Stomach (tissue), 4 donors: ENCODE measurements around the gene CAPN10.
"Not testable (repeated sequence)": the region's sequence is repeated elsewhere in the genome, so short reads cannot be mapped to it uniquely, and the experiment has no call there.

Source experiments
- CTCF ChIP-seq, 7 experiments: fragments of 450-650 bp in 4 of 7; fragments of 200-600 bp in 3 of 7; sonication (generic) in 3 of 7; IDR thresholded peaks; one replicate each; pipeline ENCODE4 v1.5.1; 2016 to 2019; ENCODE audit warnings: antibody characterized with exemption in 7 of 7, control low read depth in 2 of 7, mild to moderate bottlenecking in 1 of 7
- EP300 ChIP-seq: sonication (generic); formaldehyde crosslinking; IDR thresholded peaks from one replicate; pipeline ENCODE4 v1.6.1; 2017; ENCODE audit warnings: antibody characterized with exemption
- POLR2A ChIP-seq, 4 donors: fragments of 450-650 bp; IDR thresholded peaks; one replicate each; pipeline ENCODE4 v1.6.1; 2016; ENCODE audit warnings: antibody characterized with exemption in 4 of 4, control low read depth in 2 of 4, mild to moderate bottlenecking in 1 of 4, moderate library complexity in 1 of 4
- POLR2AphosphoS5 ChIP-seq, 3 donors: sonication (generic); formaldehyde crosslinking; IDR thresholded peaks; one replicate each; pipeline ENCODE4 v1.6.1; 2016; ENCODE audit warnings: antibody characterized with exemption in 3 of 3

GRCh38 chr2:240563231-240563630 is 23.3 kb upstream of the CAPN10 start:
- TF ChIP-seq POLR2A (IDR thresholded peaks at IDR 0.05); CTCF (IDR thresholded peaks at IDR 0.05); POLR2AphosphoS5 (IDR thresholded peaks at IDR 0.05); EP300: not testable (repeated sequence)
